ENCODE measurements around the gene CARMIL3.
A peak's percentile ranks its signal among the peaks of the same experiment; 100 is the strongest.

CARMIL3 gene

GRCh38 chr14:24108336-24108874, 56.6 kb downstream of the CARMIL3 start:
- Histone ChIP-seq H3K9me3 (replicated peaks in 1 of 2; ENCODE audit: control insufficient read depth in 2 of 2, insufficient read depth in 1 of 2, low read depth in 1 of 2, low read length in 2 of 2) (peaks cover 0 to 2% of the 10 kb centered on the region in 2 donors), H3K79me1 (ENCODE audit: low read depth, low read length) (no peaks in the 10 kb centered on the region), H3K23ac (ENCODE audit: low read depth, low read length, poor library complexity) (no peak overlapping the region), H2BK120ac (ENCODE audit: low read depth, low read length) (no peak overlapping the region), H2AK5ac (ENCODE audit: low read depth, low read length) (no peak overlapping the region), H3K4me3 (ENCODE audit: low read length in 2 of 2) (no peak overlapping the region), H2BK5ac (ENCODE audit: low read length) (no peak overlapping the region), H3K9ac (ENCODE audit: low read depth, low read length, poor library complexity) (no peak overlapping the region), H4K91ac (ENCODE audit: low read depth, low read length, poor library complexity) (no peak overlapping the region), H3K36me3 (replicated peaks in 1 of 2; ENCODE audit: control insufficient read depth in 2 of 2, insufficient read depth in 2 of 2, low read length in 2 of 2) (peaks cover 4 to 8% of the 10 kb centered on the region in 2 donors), H3K4ac (ENCODE audit: low read length) (no peak overlapping the region), H4K8ac (ENCODE audit: low read depth, low read length) (no peak overlapping the region), H3K27me3 (ENCODE audit: control insufficient read depth in 3 of 3, insufficient read depth in 3 of 3, low read depth in 1 of 3, low read length in 3 of 3) (no peaks in the 10 kb centered on the region), H3K4me1 (ENCODE audit: control insufficient read depth in 2 of 2, insufficient read depth in 1 of 2, low read depth in 1 of 2, low read length in 2 of 2) (no peaks in the 10 kb centered on the region), H2AFZ (ENCODE audit: low read length) (peak overlapping the region; percentile 71), H3K4me2 (ENCODE audit: insufficient read depth, low read length, poor library complexity, severe bottlenecking) (no peak overlapping the region), H3K14ac (ENCODE audit: low read length) (no peak overlapping the region), H3K27ac (replicated peaks; ENCODE audit: low read length) (no peak overlapping the region), H3K18ac (ENCODE audit: low read length) (no peak overlapping the region), H2BK12ac (ENCODE audit: low read length) (no peak overlapping the region), H2BK15ac (ENCODE audit: low read length) (no peak overlapping the region)
- WGBS, 2 donors (ENCODE audit: extremely low coverage in 2 of 2, insufficient read length in 2 of 2, insufficient replicate concordance in 1 of 2): no CpG with 5 or more reads among the region's 5 CpGs
- DNase-seq (ENCODE audit: low spot score): no peak

- H3K23ac ChIP-seq (ENCODE audit: low read depth, low read length, poor library complexity): no peak overlapping the region
- H3K4me2 ChIP-seq (ENCODE audit: insufficient read depth, low read length, poor library complexity, severe bottlenecking): no peak overlapping the region
- H3K4ac ChIP-seq (ENCODE audit: low read length): no peak overlapping the region
- no peak overlapping the region for H3K9ac ChIP-seq (ENCODE audit: low read depth, low read length, poor library complexity)
- no peak overlapping the region for H2BK15ac ChIP-seq (ENCODE audit: low read length)
- no peak overlapping the region for H2BK5ac ChIP-seq (ENCODE audit: low read length)
- H3K9me3 ChIP-seq (replicated peaks in 1 of 2; ENCODE audit: control insufficient read depth in 2 of 2, insufficient read depth in 1 of 2, low read depth in 1 of 2, low read length in 2 of 2): no peaks in the 10 kb centered on the region
- H2BK12ac ChIP-seq (ENCODE audit: low read length): no peak overlapping the region
- no peak overlapping the region for H3K14ac ChIP-seq (ENCODE audit: low read length)
- no peak overlapping the region for H3K4me3 ChIP-seq (ENCODE audit: low read length in 2 of 2)
- no peak overlapping the region for H3K27ac ChIP-seq (replicated peaks; ENCODE audit: low read length)
- no peaks in the 10 kb centered on the region for H3K36me3 ChIP-seq (replicated peaks in 1 of 2; ENCODE audit: control insufficient read depth in 2 of 2, insufficient read depth in 2 of 2, low read length in 2 of 2)
- no peak overlapping the region for H4K8ac ChIP-seq (ENCODE audit: low read depth, low read length)
- H2AFZ ChIP-seq (ENCODE audit: low read length): no peak overlapping the region
- no CpG with 5 or more reads among the region's 9 CpGs for WGBS, 2 donors (ENCODE audit: extremely low coverage in 2 of 2, insufficient read length in 2 of 2, insufficient replicate concordance in 1 of 2)
- H3K27me3 ChIP-seq (ENCODE audit: control insufficient read depth in 3 of 3, insufficient read depth in 3 of 3, low read depth in 1 of 3, low read length in 3 of 3): no peaks in the 10 kb centered on the region
- H2BK120ac ChIP-seq (ENCODE audit: low read depth, low read length): no peak overlapping the region
- no peak overlapping the region for H2AK5ac ChIP-seq (ENCODE audit: low read depth, low read length)
- H3K79me1 ChIP-seq (ENCODE audit: low read depth, low read length): no peaks in the 10 kb centered on the region
- H4K91ac ChIP-seq (ENCODE audit: low read depth, low read length, poor library complexity): no peak overlapping the region
- no peak for DNase-seq (ENCODE audit: low spot score)
- no peak overlapping the region for H3K18ac ChIP-seq (ENCODE audit: low read length)
- no peaks in the 10 kb centered on the region for H3K4me1 ChIP-seq (ENCODE audit: control insufficient read depth in 2 of 2, insufficient read depth in 1 of 2, low read depth in 1 of 2, low read length in 2 of 2)
These were observed 58.3 kb downstream of the CARMIL3 start for GRCh38 chr14:24110060-24110459.

- Histone ChIP-seq H3K18ac (ENCODE audit: low read length) (no peak overlapping the region), H3K4me1 (ENCODE audit: control insufficient read depth in 2 of 2, insufficient read depth in 1 of 2, low read depth in 1 of 2, low read length in 2 of 2) (peaks cover 1 to 3% of the 10 kb centered on the region in 2 donors), H2BK5ac (ENCODE audit: low read length) (no peak overlapping the region), H3K36me3 (replicated peaks in 1 of 2; ENCODE audit: control insufficient read depth in 2 of 2, insufficient read depth in 2 of 2, low read length in 2 of 2) (no peaks in the 10 kb centered on the region), H3K9me3 (replicated peaks in 1 of 2; ENCODE audit: control insufficient read depth in 2 of 2, insufficient read depth in 1 of 2, low read depth in 1 of 2, low read length in 2 of 2) (no peaks in the 10 kb centered on the region), H3K4me3 (ENCODE audit: low read length in 2 of 2) (no peak overlapping the region), H3K9ac (ENCODE audit: low read depth, low read length, poor library complexity) (no peak overlapping the region), H3K14ac (ENCODE audit: low read length) (no peak overlapping the region), H4K91ac (ENCODE audit: low read depth, low read length, poor library complexity) (no peak overlapping the region), H2AFZ (ENCODE audit: low read length) (no peak overlapping the region), H4K8ac (ENCODE audit: low read depth, low read length) (no peak overlapping the region), H2AK5ac (ENCODE audit: low read depth, low read length) (no peak overlapping the region), H3K23ac (ENCODE audit: low read depth, low read length, poor library complexity) (no peak overlapping the region), H3K79me1 (ENCODE audit: low read depth, low read length) (no peaks in the 10 kb centered on the region), H3K27me3 (ENCODE audit: control insufficient read depth in 3 of 3, insufficient read depth in 3 of 3, low read depth in 1 of 3, low read length in 3 of 3) (no peaks in the 10 kb centered on the region), H2BK12ac (ENCODE audit: low read length) (no peak overlapping the region), H3K27ac (replicated peaks; ENCODE audit: low read length) (no peak overlapping the region), H3K4me2 (ENCODE audit: insufficient read depth, low read length, poor library complexity, severe bottlenecking) (no peak overlapping the region), H3K4ac (ENCODE audit: low read length) (no peak overlapping the region), H2BK120ac (ENCODE audit: low read depth, low read length) (no peak overlapping the region), H2BK15ac (ENCODE audit: low read length) (no peak overlapping the region)
- DNase-seq (ENCODE audit: low spot score): no peak
- WGBS, 2 donors (ENCODE audit: extremely low coverage in 2 of 2, insufficient read length in 2 of 2, insufficient replicate concordance in 1 of 2): no CpG with 5 or more reads among the region's 1 CpG
These were observed 58.7 kb downstream of the CARMIL3 start for GRCh38 chr14:24110523-24110922.

GRCh38 chr14:24113379-24113800, 61.6 kb downstream of the CARMIL3 start:
- no CpG with 5 or more reads among the region's 15 CpGs for WGBS, 2 donors (ENCODE audit: extremely low coverage in 2 of 2, insufficient read length in 2 of 2, insufficient replicate concordance in 1 of 2)
- Histone ChIP-seq H2AK5ac (ENCODE audit: low read depth, low read length) (peak overlapping the region; percentile 82), H3K27ac (replicated peaks; ENCODE audit: low read length) (peak overlapping the region; percentile 98)

More at GRCh38 chr14:24113379-24113800, 61.6 kb downstream of the CARMIL3 start:
- Histone ChIP-seq H3K18ac (ENCODE audit: low read length) (peak overlapping the region; percentile 97), H2BK5ac (ENCODE audit: low read length) (peak overlapping the region; percentile 96), H3K4me3 (ENCODE audit: low read length in 2 of 2) (peak overlapping the region; percentile 75 to 85), H3K9me3 (replicated peaks in 1 of 2; ENCODE audit: control insufficient read depth in 2 of 2, insufficient read depth in 1 of 2, low read depth in 1 of 2, low read length in 2 of 2) (no peaks in the 10 kb centered on the region), H3K4me1 (ENCODE audit: control insufficient read depth in 2 of 2, insufficient read depth in 1 of 2, low read depth in 1 of 2, low read length in 2 of 2) (peaks cover 4 to 8% of the 10 kb centered on the region in 2 donors), H2AFZ (ENCODE audit: low read length) (peak overlapping the region; percentile 96), H2BK120ac (ENCODE audit: low read depth, low read length) (peak overlapping the region; percentile 19), H2BK12ac (ENCODE audit: low read length) (no peak overlapping the region), H3K79me1 (ENCODE audit: low read depth, low read length) (no peaks in the 10 kb centered on the region), H3K36me3 (replicated peaks in 1 of 2; ENCODE audit: control insufficient read depth in 2 of 2, insufficient read depth in 2 of 2, low read length in 2 of 2) (peaks cover 2 to 25% of the 10 kb centered on the region in 2 donors), H4K91ac (ENCODE audit: low read depth, low read length, poor library complexity) (peak overlapping the region; percentile 96), H4K8ac (ENCODE audit: low read depth, low read length) (no peak overlapping the region), H3K23ac (ENCODE audit: low read depth, low read length, poor library complexity) (peak overlapping the region; percentile 98), H3K9ac (ENCODE audit: low read depth, low read length, poor library complexity) (peak overlapping the region; percentile 94), H3K14ac (ENCODE audit: low read length) (peak overlapping the region; percentile 31), H2BK15ac (ENCODE audit: low read length) (peak overlapping the region; percentile 55), H3K4ac (ENCODE audit: low read length) (no peak overlapping the region), H3K27me3 (ENCODE audit: control insufficient read depth in 3 of 3, insufficient read depth in 3 of 3, low read depth in 1 of 3, low read length in 3 of 3) (no peaks in the 10 kb centered on the region), H3K4me2 (ENCODE audit: insufficient read depth, low read length, poor library complexity, severe bottlenecking) (peak overlapping the region; percentile 91)
- DNase-seq (ENCODE audit: low spot score): no peak

Data from neuronal stem cell (in vitro differentiated cells).